Measurements from ENCODE around the gene DUSP16.
"Not testable (repeated sequence)": the region's sequence is repeated elsewhere in the genome, so short reads cannot be mapped to it uniquely, and the experiment has no call there.

DUSP16 gene

GRCh38 chr12:12521888-12522287 lies 40.8 kb downstream of the DUSP16 start:
- no peak for DNase-seq (ENCODE audit: low read depth in 2 of 2)

GRCh38 chr12:12521044-12521485 lies 41.6 kb downstream of the DUSP16 start:
- no peak for DNase-seq (ENCODE audit: low read depth in 2 of 2)

- no peak for DNase-seq (ENCODE audit: low read depth in 2 of 2)
Observed at GRCh38 chr12:12520273-12520672, 42.4 kb downstream of the DUSP16 start.

GRCh38 chr12:12519354-12519998 lies 43.2 kb downstream of the DUSP16 start:
- no peak for DNase-seq (ENCODE audit: low read depth in 2 of 2)

- no peak for DNase-seq (ENCODE audit: low read depth in 2 of 2)
Observed at GRCh38 chr12:12518919-12519318, 43.7 kb downstream of the DUSP16 start.

- no peak for DNase-seq (ENCODE audit: low read depth in 2 of 2)
Observed at GRCh38 chr12:12518464-12518845, 44.2 kb downstream of the DUSP16 start.

- no peak for DNase-seq (ENCODE audit: low read depth in 2 of 2)
Observed at GRCh38 chr12:12513416-12514006, 49.2 kb downstream of the DUSP16 start.

- DNase-seq (ENCODE audit: low read depth in 2 of 2), result no peak
Observed at GRCh38 chr12:12511895-12512711, 50.6 kb downstream of the DUSP16 start.

- no peak for DNase-seq (ENCODE audit: low read depth in 2 of 2)
Observed at GRCh38 chr12:12511021-12511783, 51.5 kb downstream of the DUSP16 start.

GRCh38 chr12:12510551-12510950 lies 52.1 kb downstream of the DUSP16 start:
- DNase-seq (ENCODE audit: low read depth in 2 of 2), result no peak

- no peak for DNase-seq (ENCODE audit: low read depth in 2 of 2)
Observed at GRCh38 chr12:12510141-12510540, 52.5 kb downstream of the DUSP16 start.

GRCh38 chr12:12508612-12509011 lies 54.1 kb downstream of the DUSP16 start:
- DNase-seq (ENCODE audit: low read depth in 2 of 2), result no peak

GRCh38 chr12:12507121-12507520 lies 55.5 kb downstream of the DUSP16 start:
- DNase-seq (ENCODE audit: low read depth in 2 of 2), result no peak

GRCh38 chr12:12506496-12506890 lies 56.2 kb downstream of the DUSP16 start:
- DNase-seq (ENCODE audit: low read depth in 2 of 2), result no peak

- no peak for DNase-seq (ENCODE audit: low read depth in 2 of 2)
Observed at GRCh38 chr12:12505544-12506495, 56.8 kb downstream of the DUSP16 start.

GRCh38 chr12:12503384-12504078 lies 59.1 kb downstream of the DUSP16 start:
- DNase-seq (ENCODE audit: low read depth in 2 of 2), result no peak

- DNase-seq (ENCODE audit: low read depth in 2 of 2), result no peak
Observed at GRCh38 chr12:12502815-12503151, 59.9 kb downstream of the DUSP16 start.

GRCh38 chr12:12502130-12502814 lies 60.4 kb downstream of the DUSP16 start:
- DNase-seq (ENCODE audit: low read depth in 2 of 2), result not testable (repeated sequence)

GRCh38 chr12:12501121-12501520 lies 61.5 kb downstream of the DUSP16 start:
- no peak for DNase-seq (ENCODE audit: low read depth in 2 of 2)

All from stimulated activated CD8-positive, alpha-beta memory T cell treated with anti-CD3 and anti-CD28 coated beads, Interleukin-15, amount 100 ng/mL, for 4 hours (primary cell).